Measurements from ENCODE around the gene MAMLD1. TPM values are rescaled to one million over a fixed set of nuclear protein-coding genes. Genes with fewer than 3 reads are reported as not detected.

MAMLD1 gene
- total and polyA plus RNA-seq, 2 donors (not counting 3 experiments of a cell fraction or from before 2014, with no cell fraction given): 2.5 to 5.6 TPM

DNA sequence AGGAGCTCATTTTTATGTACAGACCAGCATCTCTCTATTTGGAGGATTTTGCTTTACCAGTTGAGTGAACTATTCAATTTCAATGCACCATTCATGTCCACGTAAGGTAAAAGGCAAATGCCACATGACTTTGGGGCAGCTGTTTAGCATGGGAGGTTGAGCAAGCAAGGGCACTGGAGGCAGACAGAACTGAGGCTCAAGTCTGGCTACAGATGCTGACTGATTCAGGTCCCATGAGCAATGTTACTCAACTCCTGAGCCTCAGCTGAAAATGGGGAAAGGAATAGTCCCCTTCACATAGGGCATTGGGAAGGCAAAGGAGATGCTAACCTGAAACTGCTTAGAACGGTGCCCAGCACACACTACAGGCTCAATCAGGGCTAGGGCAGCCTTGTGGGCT lies 112.3 kb downstream of the MAMLD1 start:
- H3K27me3 ChIP-seq (ENCODE audit: control insufficient read depth in 2 of 2, insufficient read depth in 2 of 2, low read length in 2 of 2): no peaks in the 10 kb centered on the region
- no peak overlapping the region for H3K4me3 ChIP-seq (replicated peaks in 1 of 3; ENCODE audit: insufficient read depth in 1 of 3, low read depth in 1 of 3, low read length in 3 of 3)
- no peaks in the 10 kb centered on the region for H3K4me1 ChIP-seq (ENCODE audit: control insufficient read depth, extremely low read depth, insufficient read depth, low read length)
- DNase-seq (ENCODE audit: low read depth, low spot score): no peak
- dilution Hi-C loops (cut with MboI; ENCODE audit: extremely low pct_ligation_motif_present, low sequenced_read_pairs): no loop called here
- H3K9me1 ChIP-seq (replicated peaks; ENCODE audit: control insufficient read depth, extremely low read depth, insufficient read depth, low read length): no peaks in the 10 kb centered on the region
- H3K27ac ChIP-seq (ENCODE audit: insufficient read depth, low read depth, low read length): no peak overlapping the region
- TF ChIP-seq GATA2 (IDR thresholded peaks at IDR 0.05; ENCODE audit: insufficient read depth, insufficient read length, low read depth, low read length): no peak
- TF ChIP-seq POLR2AphosphoS5 (IDR thresholded peaks at IDR 0.05; ENCODE audit: insufficient read depth, low read depth, low read length): no peak
- TF ChIP-seq JUN (IDR thresholded peaks at IDR 0.05; ENCODE audit: borderline replicate concordance, insufficient read depth, insufficient read length, low read depth): no peak
- TF ChIP-seq, protein P1, sequence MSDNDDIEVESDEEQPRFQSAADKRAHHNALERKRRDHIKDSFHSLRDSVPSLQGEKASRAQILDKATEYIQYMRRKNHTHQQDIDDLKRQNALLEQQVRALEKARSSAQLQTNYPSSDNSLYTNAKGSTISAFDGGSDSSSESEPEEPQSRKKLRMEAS (IDR thresholded peaks at IDR 0.05; ENCODE audit: insufficient read depth, insufficient read length): no peak
- no peak for TF ChIP-seq CTCF (IDR thresholded peaks at IDR 0.05; ENCODE audit: extremely low read depth in 1 of 2, insufficient read depth in 1 of 2, low read depth in 1 of 2, low read length in 2 of 2)
- intact Hi-C loops (cut with micrococcal nuclease): no loop called here
- H4K20me1 ChIP-seq (replicated peaks; ENCODE audit: control insufficient read depth, extremely low read depth, insufficient read depth, low read length): no peaks in the 10 kb centered on the region
- H3K36me3 ChIP-seq (ENCODE audit: control insufficient read depth in 2 of 2, extremely low read depth in 1 of 2, insufficient read depth in 2 of 2, low read length in 2 of 2): no peaks in the 10 kb centered on the region
- H3K9ac ChIP-seq (replicated peaks; ENCODE audit: extremely low read depth, insufficient read depth, low read length): no peak overlapping the region
- no peak overlapping the region for H3K4me2 ChIP-seq (ENCODE audit: insufficient read depth, low read length)
- no TSS peak for BruUV-seq (replicated peaks)
- ChIA-PET CTCF (no interaction called here), POLR2A (no interaction called here)
- H2AFZ ChIP-seq (ENCODE audit: low read depth, low read length): no peak overlapping the region
- H3K79me2 ChIP-seq (ENCODE audit: control insufficient read depth, insufficient read depth, low read length): no peaks in the 10 kb centered on the region
- FAIRE-seq: no peak
- no peaks in the 10 kb centered on the region for H3K9me3 ChIP-seq (replicated peaks; ENCODE audit: control insufficient read depth, insufficient read depth, low read length)

- Histone ChIP-seq H3K27ac (ENCODE audit: insufficient read depth, low read depth, low read length) (no peak overlapping the region), H3K36me3 (ENCODE audit: control insufficient read depth in 2 of 2, extremely low read depth in 1 of 2, insufficient read depth in 2 of 2, low read length in 2 of 2) (no peaks in the 10 kb centered on the region), H3K9ac (replicated peaks; ENCODE audit: extremely low read depth, insufficient read depth, low read length) (no peak overlapping the region), H3K27me3 (ENCODE audit: control insufficient read depth in 2 of 2, insufficient read depth in 2 of 2, low read length in 2 of 2) (no peaks in the 10 kb centered on the region), H3K4me1 (ENCODE audit: control insufficient read depth, extremely low read depth, insufficient read depth, low read length) (no peaks in the 10 kb centered on the region), H3K79me2 (ENCODE audit: control insufficient read depth, insufficient read depth, low read length) (no peaks in the 10 kb centered on the region), H3K4me2 (ENCODE audit: insufficient read depth, low read length) (no peak overlapping the region), H3K9me3 (replicated peaks; ENCODE audit: control insufficient read depth, insufficient read depth, low read length) (no peaks in the 10 kb centered on the region), H2AFZ (ENCODE audit: low read depth, low read length) (no peak overlapping the region), H3K4me3 (replicated peaks in 1 of 3; ENCODE audit: insufficient read depth in 1 of 3, low read depth in 1 of 3, low read length in 3 of 3) (no peak overlapping the region), H3K9me1 (replicated peaks; ENCODE audit: control insufficient read depth, extremely low read depth, insufficient read depth, low read length) (no peaks in the 10 kb centered on the region), H4K20me1 (replicated peaks; ENCODE audit: control insufficient read depth, extremely low read depth, insufficient read depth, low read length) (no peaks in the 10 kb centered on the region)
- ChIA-PET POLR2A (no interaction called here), CTCF (no interaction called here)
- TF ChIP-seq MYC (IDR thresholded peaks at IDR 0.05; ENCODE audit: low read depth, low read length) (no peak), JUN (IDR thresholded peaks at IDR 0.05; ENCODE audit: borderline replicate concordance, insufficient read depth, insufficient read length, low read depth) (no peak), EZH2 (IDR thresholded peaks at IDR 0.05; ENCODE audit: borderline replicate concordance, low read depth, low read length, severe bottlenecking) (no peak), FOS (IDR thresholded peaks at IDR 0.05; ENCODE audit: borderline replicate concordance, insufficient read depth, low read length) (no peak), POLR2A (IDR thresholded peaks at IDR 0.05; ENCODE audit: low read depth, low read length) (no peak), GATA2 (IDR thresholded peaks at IDR 0.05; ENCODE audit: insufficient read depth, insufficient read length, low read depth, low read length) (no peak)
- TF ChIP-seq, protein P1 (IDR thresholded peaks at IDR 0.05; ENCODE audit: insufficient read depth, insufficient read length): no peak
- DNase-seq (ENCODE audit: low read depth, low spot score): no peak
- dilution Hi-C loops (cut with MboI; ENCODE audit: extremely low pct_ligation_motif_present, low sequenced_read_pairs) (no loop called here), intact Hi-C loops (cut with micrococcal nuclease) (no loop called here)
- BruUV-seq (replicated peaks): no TSS peak
- no peak for FAIRE-seq
These were observed 113.1 kb downstream of the MAMLD1 start for GRCh38 chrX:150476164-150476699.

Data from endothelial cell of umbilical vein (primary cell).